ENCODE data around the gene CEP72. TPM values are rescaled to one million over a fixed set of nuclear protein-coding genes. Genes with fewer than 3 reads are reported as not detected.

CEP72 gene
- total RNA-seq, 1 experiment from 2014 or later = 24.8 TPM

DNA sequence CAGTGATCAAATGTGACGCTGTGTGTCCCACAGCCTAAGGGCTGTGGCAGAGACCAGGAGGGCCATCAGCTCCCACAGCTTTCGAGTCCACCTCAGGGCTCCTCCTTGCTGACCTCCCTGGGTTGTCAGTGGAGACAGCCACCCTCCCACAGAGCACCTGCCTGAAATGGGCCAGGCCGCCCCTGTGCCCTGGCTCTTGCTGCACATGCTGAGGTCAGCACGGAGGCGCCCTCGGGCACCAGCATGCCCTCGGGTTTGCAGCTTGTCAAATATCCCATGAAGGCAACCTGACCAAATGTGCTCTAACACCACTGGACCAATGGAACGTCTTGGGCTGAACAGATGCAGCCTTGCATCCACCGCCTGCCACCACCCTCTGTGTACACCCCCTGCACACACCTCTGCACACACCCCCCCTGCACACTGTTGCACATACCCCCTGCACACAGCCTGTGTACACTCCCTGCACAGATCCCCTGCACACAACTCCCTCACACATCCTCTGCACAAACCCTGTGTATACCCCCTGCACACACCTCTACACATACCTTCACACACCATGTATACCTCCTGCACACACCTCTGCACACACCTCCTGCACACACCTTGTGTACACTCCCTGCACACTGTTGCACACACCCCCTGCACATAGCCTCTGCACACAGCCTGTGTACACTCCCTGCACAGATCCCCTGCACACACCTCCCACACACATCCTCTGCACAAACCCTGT, 2.0 kb upstream of the CEP72 start:
- Histone ChIP-seq H4K8ac (replicated peaks; ENCODE audit: insufficient read length, low read depth, low read length) (no peak overlapping the region), H3K18ac (ENCODE audit: insufficient read length, low read depth, low read length) (no peak overlapping the region), H2BK5ac (ENCODE audit: insufficient read length, low read length) (no peak overlapping the region), H3K79me1 (ENCODE audit: insufficient read depth, low read depth, low read length, poor library complexity, severe bottlenecking) (peaks cover 3% of the 10 kb centered on the region), H2AK5ac (ENCODE audit: insufficient read length, low read length) (no peak overlapping the region), H3K56ac (ENCODE audit: insufficient read length, low read depth, low read length) (no peak overlapping the region), H3K14ac (ENCODE audit: insufficient read depth, low read length) (no peak overlapping the region), H3K4me1 (ENCODE audit: insufficient read depth, low read length) (no peaks in the 10 kb centered on the region; the same call in 1 of the 2 replicates), H4K91ac (ENCODE audit: insufficient read length, low read depth, low read length) (no peak overlapping the region), H3K27ac (ENCODE audit: insufficient read length, low read depth, low read length) (no peak overlapping the region), H2BK15ac (ENCODE audit: low read depth, low read length) (no peak overlapping the region), H2BK120ac (ENCODE audit: low read depth, low read length, poor library complexity, severe bottlenecking) (no peak overlapping the region), H3K9me3 (ENCODE audit: control insufficient read depth, low read depth, low read length) (no peaks in the 10 kb centered on the region), H2BK12ac (ENCODE audit: insufficient read length, low read depth, low read length) (no peak overlapping the region), H3K27me3 (ENCODE audit: insufficient read depth, low read length) (0 out of 2 replicates have a peak, but pooled peaks cover 3% of the 10 kb centered on the region), H4K5ac (ENCODE audit: insufficient read length, low read depth, low read length) (no peak overlapping the region), H3T11ph (ENCODE audit: low read length) (no peak overlapping the region), H4K20me1 (ENCODE audit: control insufficient read depth, insufficient read depth, insufficient read length) (no peaks in the 10 kb centered on the region), H3K23me2 (ENCODE audit: insufficient read length, low read depth, low read length, poor library complexity, severe bottlenecking) (no peaks in the 10 kb centered on the region), H3K4ac (ENCODE audit: low read depth, low read length) (no peak overlapping the region), H3K4me2 (ENCODE audit: insufficient read depth, insufficient read length, low read length) (no peak overlapping the region), H3K23ac (ENCODE audit: insufficient read length, low read depth, low read length) (no peak overlapping the region), H2AFZ (ENCODE audit: low read length) (no peak overlapping the region), H3K79me2 (ENCODE audit: insufficient read depth, low read length) (peaks cover 10% of the 10 kb centered on the region), H3K9ac (ENCODE audit: extremely low read depth, insufficient read length, low read length) (no peak overlapping the region), H2BK20ac (ENCODE audit: low read depth, low read length, poor library complexity, severe bottlenecking) (no peak overlapping the region)
- peaks cover 4 to 8% of the 10 kb centered on the region in 2 experiments for H3K9me3 Mint-ChIP-seq
- no peak for TF ChIP-seq CTCF (conservative IDR thresholded peaks at IDR 0.05)
- no peak overlapping the region; a peak in 1 of 7 replicates for H3K27ac Mint-ChIP-seq
- no peak for DNase-seq
- H3K36me3 Mint-ChIP-seq (ENCODE audit: insufficient read depth in 1 of 3, low read depth in 3 of 3) = peaks cover 8 to 13% (median 12%) of the 10 kb centered on the region in 3 experiments
- peak overlapping the region in 1 of 2 experiments; percentile 5; a peak in 2 of 5 replicates for H3K4me3 Mint-ChIP-seq
- H3K4me1 Mint-ChIP-seq = peaks cover 20 to 27% of the 10 kb centered on the region in 2 experiments
- WGBS (ENCODE audit: extremely low coverage, insufficient read length, low lambda C conversion rate) = no CpG with 5 or more reads among the region's 9 CpGs
- peaks cover 13% of the 10 kb centered on the region for H3K27me3 Mint-ChIP-seq (ENCODE audit: low read depth)

Measured in H9 (cell line).